ENCODE measurements around the gene C3AR1.
"Not testable (repeated sequence)": the region's sequence is repeated elsewhere in the genome, so short reads cannot be mapped to it uniquely, and the experiment has no call there.

C3AR1 gene

DNA sequence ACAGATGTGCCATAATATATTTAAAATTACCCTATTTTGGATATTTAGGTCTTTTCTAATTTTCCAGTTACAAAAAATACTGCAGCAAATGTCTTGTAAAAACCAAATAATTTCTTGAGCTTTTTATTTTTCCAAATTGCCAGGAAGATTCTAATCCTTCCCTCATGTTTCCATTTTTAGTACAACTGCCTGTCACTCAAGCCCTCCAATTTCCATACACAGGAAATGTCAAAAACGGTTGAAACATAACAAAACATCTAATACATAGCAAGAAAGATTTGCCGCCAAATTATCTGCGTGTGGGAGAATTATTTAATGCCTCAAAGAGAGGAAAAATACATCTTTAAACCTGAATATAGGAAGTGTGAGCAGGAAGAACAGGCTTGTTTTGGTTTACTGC, 36.0 kb downstream of the C3AR1 start:
- DNase-seq (ENCODE audit: low read depth in 2 of 2), result no peak
- H3K4me3 ChIP-seq (replicated peaks in 1 of 2; ENCODE audit: low read depth in 2 of 2, low read length in 2 of 2), result no peak overlapping the region
- TF ChIP-seq, protein P1, sequence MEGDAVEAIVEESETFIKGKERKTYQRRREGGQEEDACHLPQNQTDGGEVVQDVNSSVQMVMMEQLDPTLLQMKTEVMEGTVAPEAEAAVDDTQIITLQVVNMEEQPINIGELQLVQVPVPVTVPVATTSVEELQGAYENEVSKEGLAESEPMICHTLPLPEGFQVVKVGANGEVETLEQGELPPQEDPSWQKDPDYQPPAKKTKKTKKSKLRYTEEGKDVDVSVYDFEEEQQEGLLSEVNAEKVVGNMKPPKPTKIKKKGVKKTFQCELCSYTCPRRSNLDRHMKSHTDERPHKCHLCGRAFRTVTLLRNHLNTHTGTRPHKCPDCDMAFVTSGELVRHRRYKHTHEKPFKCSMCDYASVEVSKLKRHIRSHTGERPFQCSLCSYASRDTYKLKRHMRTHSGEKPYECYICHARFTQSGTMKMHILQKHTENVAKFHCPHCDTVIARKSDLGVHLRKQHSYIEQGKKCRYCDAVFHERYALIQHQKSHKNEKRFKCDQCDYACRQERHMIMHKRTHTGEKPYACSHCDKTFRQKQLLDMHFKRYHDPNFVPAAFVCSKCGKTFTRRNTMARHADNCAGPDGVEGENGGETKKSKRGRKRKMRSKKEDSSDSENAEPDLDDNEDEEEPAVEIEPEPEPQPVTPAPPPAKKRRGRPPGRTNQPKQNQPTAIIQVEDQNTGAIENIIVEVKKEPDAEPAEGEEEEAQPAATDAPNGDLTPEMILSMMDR (IDR thresholded peaks at IDR 0.05; ENCODE audit: low read depth, low read length), result no peak

DNA sequence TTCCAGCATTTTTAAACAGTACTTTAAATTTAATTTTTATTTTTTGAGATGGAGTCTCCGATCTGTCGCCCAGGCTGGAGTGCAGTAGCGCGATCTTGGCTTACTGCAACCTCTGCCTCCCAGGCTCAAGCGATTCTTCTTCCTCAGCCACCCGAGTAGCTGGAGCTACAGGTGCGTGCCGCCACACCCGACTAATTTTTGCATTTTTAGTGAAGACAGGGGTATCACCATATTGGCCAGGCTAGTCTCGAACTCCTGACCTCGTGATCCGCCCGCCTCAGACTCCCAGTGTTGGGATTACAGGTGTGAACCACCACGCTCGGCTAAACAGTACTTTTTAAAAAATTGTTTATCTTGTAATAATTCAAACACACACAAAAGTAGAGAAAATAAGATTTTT, 37.9 kb downstream of the C3AR1 start:
- no peak for DNase-seq (ENCODE audit: low read depth in 2 of 2)
- TF ChIP-seq, protein P1 (IDR thresholded peaks at IDR 0.05; ENCODE audit: low read depth, low read length), result no peak
- H3K4me3 ChIP-seq (replicated peaks in 1 of 2; ENCODE audit: low read depth in 2 of 2, low read length in 2 of 2), result no peak overlapping the region

DNA sequence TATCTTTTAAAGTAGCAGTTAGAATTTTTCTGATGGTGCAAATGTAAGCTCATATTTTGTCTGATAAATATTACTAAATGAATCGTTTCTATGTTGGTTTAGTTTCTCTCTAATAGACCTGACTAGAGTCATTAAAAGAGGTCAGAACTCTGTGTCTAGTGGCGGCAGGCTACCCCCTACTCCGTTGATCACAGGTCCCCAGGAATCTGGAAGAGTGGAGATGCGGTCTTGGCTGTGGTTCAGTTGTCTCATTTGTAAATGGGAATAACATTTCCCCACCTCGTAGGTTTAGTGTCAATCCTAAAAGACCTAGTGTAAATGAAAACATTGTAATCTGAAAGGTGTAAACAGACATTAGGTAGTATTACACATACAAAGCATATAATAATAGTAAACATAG, 38.3 kb downstream of the C3AR1 start:
- TF ChIP-seq, protein P1 (IDR thresholded peaks at IDR 0.05; ENCODE audit: low read depth, low read length), result no peak
- H3K4me3 ChIP-seq (replicated peaks in 1 of 2; ENCODE audit: low read depth in 2 of 2, low read length in 2 of 2), result no peak overlapping the region
- DNase-seq (ENCODE audit: low read depth in 2 of 2), result no peak

DNA sequence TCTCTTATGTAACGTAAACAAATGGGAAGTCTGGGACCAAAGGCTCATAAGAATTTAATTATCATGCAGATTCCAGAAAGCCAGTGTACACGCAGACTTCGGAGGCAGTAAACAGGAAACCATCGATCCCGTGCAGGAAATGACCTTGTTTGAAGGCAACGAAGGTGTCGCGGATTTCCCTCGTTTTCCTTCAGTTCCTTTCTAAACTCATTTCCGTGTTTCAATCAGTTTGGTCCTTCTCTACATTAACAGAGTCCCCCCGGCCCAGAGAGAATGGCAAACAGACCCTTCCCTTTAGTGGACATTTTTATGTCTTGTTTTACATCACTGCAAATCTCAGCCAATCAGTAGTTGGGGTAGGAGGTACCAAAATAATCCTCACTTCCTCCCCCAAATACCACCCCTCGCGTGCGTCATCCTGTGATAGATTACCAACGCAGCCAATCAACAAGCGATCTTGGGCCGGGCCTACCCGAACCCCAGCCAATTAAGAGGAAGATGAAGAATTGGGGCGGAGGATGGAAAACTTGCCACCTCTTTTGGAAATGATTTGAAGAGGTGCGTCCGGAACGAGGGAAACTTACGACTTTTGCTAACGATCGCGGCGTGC, 39.8 kb downstream of the C3AR1 start:
- H3K4me3 ChIP-seq (replicated peaks in 1 of 2; ENCODE audit: low read depth in 2 of 2, low read length in 2 of 2), result peak overlapping the region; percentile 75 to 78
- DNase-seq (ENCODE audit: low read depth in 2 of 2), result peak; percentile 100

DNA sequence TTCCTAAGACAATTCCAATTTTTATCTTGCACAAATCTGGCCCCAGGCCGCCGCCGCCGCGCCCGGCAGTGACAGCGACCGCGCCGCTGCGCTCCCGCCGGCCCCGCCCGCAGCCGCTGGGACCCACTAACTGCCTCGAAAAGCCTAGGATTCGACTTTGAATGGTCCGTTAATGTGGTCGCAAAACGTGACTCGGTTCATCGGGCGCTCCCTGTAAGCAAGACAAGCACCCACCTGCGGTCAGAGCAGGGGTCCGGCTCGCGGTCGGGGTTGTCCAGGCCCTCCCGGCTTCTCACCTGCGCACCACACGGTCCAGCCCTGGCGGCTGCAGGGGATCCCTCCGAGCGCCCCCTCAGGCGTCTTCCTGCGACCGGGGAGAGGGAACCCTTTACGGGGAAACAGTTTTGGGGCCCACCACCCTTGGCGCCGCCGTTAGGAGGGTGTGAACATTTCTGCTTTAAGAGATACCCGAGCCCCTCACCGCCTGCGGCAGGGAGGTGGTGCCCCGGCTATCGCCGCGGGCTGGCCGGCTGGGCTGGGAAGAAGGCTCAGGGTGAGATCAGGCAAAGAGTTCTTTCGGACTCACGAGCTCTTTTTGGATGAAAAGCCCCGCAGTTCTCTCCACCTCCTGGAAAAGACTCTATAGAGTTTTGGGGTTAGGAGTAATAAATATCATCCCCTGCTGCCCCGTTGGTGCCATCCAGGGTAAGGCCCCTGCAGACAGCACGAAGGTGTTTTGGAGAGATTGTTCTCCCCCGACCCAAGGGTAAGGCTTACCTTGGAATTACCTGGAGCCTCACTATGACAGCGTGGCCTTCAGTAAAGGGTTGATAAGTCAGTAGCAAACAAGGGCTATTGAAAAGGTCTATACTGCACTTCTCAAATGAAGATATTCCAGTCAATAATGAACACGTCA, 47.2 kb downstream of the C3AR1 start:
- no peak for DNase-seq (ENCODE audit: low read depth in 2 of 2)
- peak overlapping the region; percentile 10 to 21 for H3K4me3 ChIP-seq (replicated peaks in 1 of 2; ENCODE audit: low read depth in 2 of 2, low read length in 2 of 2)
- TF ChIP-seq, protein P1 (IDR thresholded peaks at IDR 0.05; ENCODE audit: low read depth, low read length), result no peak

More for the DNA sequence above, 39.8 kb downstream of the C3AR1 start:
- TF ChIP-seq, protein P1 (IDR thresholded peaks at IDR 0.05; ENCODE audit: low read depth, low read length), result no peak

DNA sequence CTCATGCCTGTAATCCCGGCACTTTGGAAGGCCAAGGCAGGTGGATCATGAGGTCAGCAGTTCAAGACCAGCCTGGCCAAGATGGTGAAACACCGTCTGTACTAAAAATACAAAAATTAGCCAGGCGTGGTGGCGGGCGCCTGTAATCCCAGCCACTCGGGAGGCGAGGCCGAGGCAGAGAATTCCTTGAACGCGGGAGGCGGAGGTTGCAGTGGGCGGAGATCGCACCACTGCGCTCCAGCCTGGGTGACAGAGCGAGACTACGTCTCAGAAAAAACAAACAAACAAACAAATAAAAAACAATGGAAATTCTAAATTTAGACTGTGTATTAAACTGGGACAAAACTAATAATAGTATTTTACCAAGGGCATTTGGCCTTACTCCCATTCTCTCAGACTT, 47.9 kb downstream of the C3AR1 start:
- DNase-seq (ENCODE audit: low read depth in 2 of 2); H3K4me3 ChIP-seq (replicated peaks in 1 of 2; ENCODE audit: low read depth in 2 of 2, low read length in 2 of 2): not testable (repeated sequence)

DNA sequence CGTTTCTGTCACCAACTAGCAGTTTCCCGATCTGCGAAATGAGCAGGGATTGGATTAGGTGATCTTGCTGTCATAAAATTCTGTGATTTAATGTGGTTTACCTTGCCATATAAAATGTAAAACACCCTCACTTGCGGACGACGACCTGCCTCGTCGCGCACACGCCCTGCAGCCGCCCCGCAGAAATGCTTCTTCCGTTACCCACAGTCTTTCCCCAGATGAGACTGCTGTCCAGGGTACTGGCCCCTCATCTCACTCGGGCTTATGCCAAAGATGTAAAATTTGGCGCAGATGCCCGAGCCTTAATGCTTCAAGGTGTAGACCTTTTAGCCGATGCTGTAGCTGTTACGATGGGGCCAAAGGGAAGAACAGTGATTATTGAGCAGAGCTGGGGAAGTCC, 51.3 kb downstream of the C3AR1 start:
- H3K4me3 ChIP-seq (replicated peaks in 1 of 2; ENCODE audit: low read depth in 2 of 2, low read length in 2 of 2), result no peak overlapping the region
- TF ChIP-seq, protein P1 (IDR thresholded peaks at IDR 0.05; ENCODE audit: low read depth, low read length), result no peak
- DNase-seq (ENCODE audit: low read depth in 2 of 2), result no peak

Measured in cardiac fibroblast (primary cell).